ENCODE data around the gene MEGF8. TPM values are rescaled to one million over a fixed set of nuclear protein-coding genes. Genes with fewer than 3 reads are reported as not detected.

MEGF8 gene
- 26.6 and 28.5 TPM in 2 replicates for total RNA-seq (2014; rRNA removed; shearing (Covaris generic))
- polyA plus RNA-seq (2016; fragmentation: Nextera tagmentation; extraction: Ambion mirVana), result 5.4 and 5.5 TPM in 2 replicates

DNA sequence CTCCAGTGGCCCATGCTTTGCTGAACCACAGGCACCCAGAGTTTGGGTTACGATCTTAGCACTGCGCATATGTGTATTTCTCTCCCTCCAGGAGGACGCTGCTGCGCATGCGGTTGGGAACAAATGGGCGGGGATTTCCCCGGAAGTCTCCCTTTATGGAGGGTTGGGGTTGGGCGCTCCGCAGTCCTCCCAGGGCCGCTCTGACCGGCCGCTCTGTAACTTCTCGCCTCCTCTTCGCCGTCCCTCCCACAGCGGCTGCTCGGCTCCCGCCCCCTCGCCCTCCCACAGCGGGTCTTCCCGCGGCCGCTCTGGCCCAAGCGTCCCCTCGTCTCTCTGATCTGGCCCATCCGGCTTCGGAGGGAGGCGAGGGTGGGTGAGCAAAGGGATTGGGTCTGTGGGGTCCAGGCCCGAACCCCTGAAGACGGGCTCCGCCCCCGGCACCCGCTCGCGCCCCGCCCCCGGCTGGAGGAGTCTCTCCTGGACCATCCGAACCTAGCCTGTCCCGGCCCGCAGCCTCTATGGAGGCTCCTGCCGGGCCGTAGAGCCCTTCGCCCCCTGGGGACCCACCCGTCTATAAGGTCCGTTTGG is at the start of gene MEGF8:
Gene MEGF8 (plus strand): TSS at position 328 of the 588 bp plus-strand sequence. CDS start 609 bp downstream, outside the sequence.
- Histone ChIP-seq H3K4me3 (peak within 1 kb of the TSS; percentile 76), H3K9me3 (ENCODE audit: low read depth) (no peaks in the 10 kb centered on the region), H3K79me2 (ENCODE audit: insufficient read depth) (peaks cover 30% of the 10 kb centered on the region), H3K9ac (peak within 1 kb of the TSS; percentile 77), H3K27ac (no peak within 1 kb of the TSS), H3K9me2 (ENCODE audit: insufficient read depth) (no peaks in the 10 kb centered on the region), H3F3A (ENCODE audit: insufficient read depth) (no peaks in the 10 kb centered on the region), H3K27me3 (replicated peaks; ENCODE audit: insufficient read depth) (peaks cover 18% of the 10 kb centered on the region), H3K4me1 (ENCODE audit: insufficient read depth) (peaks cover 5% of the 10 kb centered on the region; the same call in 1 of the 2 replicates), H2AFZ (peak within 1 kb of the TSS; percentile 83), H3K36me3 (ENCODE audit: low read depth) (no peaks in the 10 kb centered on the region), H3K4me2 (ENCODE audit: unreplicated experiment) (peak within 1 kb of the TSS; percentile 82), H4K20me1 (ENCODE audit: insufficient read depth) (no peaks in the 10 kb centered on the region)
- DNase-seq, result peak; percentile 99
- WGBS, 2 experiments (ENCODE audit: low coverage in 1 of 2, low lambda C conversion rate in 2 of 2, missing lambda C conversion rate in 2 of 2), result 2% methylated on average over 29 to 45 of the region's 45 CpGs
- no peak for TF ChIP-seq EZH2 (IDR thresholded peaks at IDR 0.05; ENCODE audit: insufficient read depth, poor library complexity, severe bottlenecking)
- TF ChIP-seq EZH2phosphoT487 (IDR thresholded peaks at IDR 0.05; ENCODE audit: insufficient read depth, low read depth), result no peak
- in situ Hi-C loops (cut with MboI), result no loop called here

- H3K27me3 ChIP-seq (replicated peaks; ENCODE audit: insufficient read depth), result no peaks in the 10 kb centered on the region
- peaks cover 84% of the 10 kb centered on the region for H3K79me2 ChIP-seq (ENCODE audit: insufficient read depth)
- no peaks in the 10 kb centered on the region for H4K20me1 ChIP-seq (ENCODE audit: insufficient read depth)
- peaks cover 17% of the 10 kb centered on the region for H3F3A ChIP-seq (ENCODE audit: insufficient read depth)
- no peak overlapping the region for H2AFZ ChIP-seq
- no peaks in the 10 kb centered on the region for H3K9me3 ChIP-seq (ENCODE audit: low read depth)
- WGBS, 2 experiments (ENCODE audit: low coverage in 1 of 2, low lambda C conversion rate in 2 of 2, missing lambda C conversion rate in 2 of 2), result 67 to 70% methylated on average over 3 of the region's 3 CpGs
- peaks cover 44% of the 10 kb centered on the region for H3K4me1 ChIP-seq (ENCODE audit: insufficient read depth)
- no peak overlapping the region for H3K4me3 ChIP-seq
- no peak for TF ChIP-seq EZH2phosphoT487 (IDR thresholded peaks at IDR 0.05; ENCODE audit: insufficient read depth, low read depth)
- no peak for TF ChIP-seq EZH2 (IDR thresholded peaks at IDR 0.05; ENCODE audit: insufficient read depth, poor library complexity, severe bottlenecking)
- in situ Hi-C loops (cut with MboI), result no loop called here
- DNase-seq, result no peak
- no peaks in the 10 kb centered on the region for H3K9me2 ChIP-seq (ENCODE audit: insufficient read depth)
- peak overlapping the region; percentile 62 for H3K27ac ChIP-seq
- H3K36me3 ChIP-seq (ENCODE audit: low read depth), result no peaks in the 10 kb centered on the region
- peak overlapping the region; percentile 38 for H3K9ac ChIP-seq
- H3K4me2 ChIP-seq (ENCODE audit: unreplicated experiment), result no peak overlapping the region
Measured at GRCh38 chr19:42276284-42276683, 49.2 kb upstream of the MEGF8 start.

DNA sequence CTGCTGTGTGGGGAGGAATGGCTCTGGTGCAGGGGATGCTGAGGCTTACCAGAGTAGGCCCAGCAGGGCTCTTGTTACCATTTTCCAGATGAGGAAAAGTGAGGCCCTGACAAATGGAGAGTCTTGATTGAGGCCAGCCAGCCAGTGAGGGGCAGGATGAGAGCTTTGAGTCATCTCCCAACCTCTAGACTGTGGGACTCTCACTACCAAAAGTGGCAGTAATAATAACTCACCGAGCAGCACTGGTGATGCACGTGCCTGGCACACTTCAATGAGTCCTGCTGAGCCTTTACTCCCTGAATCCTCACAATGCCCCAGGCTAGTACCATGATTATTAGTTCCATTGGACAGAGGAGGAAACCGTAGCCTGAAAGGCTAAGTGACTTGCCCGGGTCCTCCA is 48.6 kb upstream of the MEGF8 start:
- DNase-seq, result peak; percentile 77
- Histone ChIP-seq H3K36me3 (ENCODE audit: low read depth) (no peaks in the 10 kb centered on the region), H3K9me2 (ENCODE audit: insufficient read depth) (no peaks in the 10 kb centered on the region), H3F3A (ENCODE audit: insufficient read depth) (peaks cover 18% of the 10 kb centered on the region), H3K4me1 (ENCODE audit: insufficient read depth) (peaks cover 46% of the 10 kb centered on the region), H3K27ac (peak overlapping the region; percentile 62), H4K20me1 (ENCODE audit: insufficient read depth) (no peaks in the 10 kb centered on the region), H3K79me2 (ENCODE audit: insufficient read depth) (peaks cover 84% of the 10 kb centered on the region), H2AFZ (no peak overlapping the region), H3K4me3 (no peak overlapping the region), H3K9me3 (ENCODE audit: low read depth) (no peaks in the 10 kb centered on the region), H3K4me2 (ENCODE audit: unreplicated experiment) (no peak overlapping the region), H3K9ac (peak overlapping the region; percentile 38), H3K27me3 (replicated peaks; ENCODE audit: insufficient read depth) (no peaks in the 10 kb centered on the region)
- in situ Hi-C loops (cut with MboI), result no loop called here
- 49 to 62% methylated on average over 4 of the region's 4 CpGs for WGBS, 2 experiments (ENCODE audit: low coverage in 1 of 2, low lambda C conversion rate in 2 of 2, missing lambda C conversion rate in 2 of 2)
- no peak for TF ChIP-seq EZH2phosphoT487 (IDR thresholded peaks at IDR 0.05; ENCODE audit: insufficient read depth, low read depth)
- no peak for TF ChIP-seq EZH2 (IDR thresholded peaks at IDR 0.05; ENCODE audit: insufficient read depth, poor library complexity, severe bottlenecking)

- peaks cover 79% of the 10 kb centered on the region for H3K79me2 ChIP-seq (ENCODE audit: insufficient read depth)
- H3K27ac ChIP-seq, result peak overlapping the region; percentile 62
- WGBS, 2 experiments (ENCODE audit: low coverage in 1 of 2, low lambda C conversion rate in 2 of 2, missing lambda C conversion rate in 2 of 2), result 44 to 63% methylated on average over 8 to 10 of the region's 10 CpGs
- H3K9me2 ChIP-seq (ENCODE audit: insufficient read depth), result no peaks in the 10 kb centered on the region
- H3K4me3 ChIP-seq, result no peak overlapping the region
- TF ChIP-seq EZH2phosphoT487 (IDR thresholded peaks at IDR 0.05; ENCODE audit: insufficient read depth, low read depth) (no peak), EZH2 (IDR thresholded peaks at IDR 0.05; ENCODE audit: insufficient read depth, poor library complexity, severe bottlenecking) (no peak)
- H2AFZ ChIP-seq, result no peak overlapping the region
- no peaks in the 10 kb centered on the region for H3K27me3 ChIP-seq (replicated peaks; ENCODE audit: insufficient read depth)
- peak; percentile 64 for DNase-seq
- peak overlapping the region; percentile 80 for H3K9ac ChIP-seq
- H3K4me2 ChIP-seq (ENCODE audit: unreplicated experiment), result peak overlapping the region; percentile 86
- H3K36me3 ChIP-seq (ENCODE audit: low read depth), result no peaks in the 10 kb centered on the region
- in situ Hi-C loops (cut with MboI), result no loop called here
- H3F3A ChIP-seq (ENCODE audit: insufficient read depth), result peaks cover 26% of the 10 kb centered on the region
- peaks cover 56% of the 10 kb centered on the region for H3K4me1 ChIP-seq (ENCODE audit: insufficient read depth)
- no peaks in the 10 kb centered on the region for H4K20me1 ChIP-seq (ENCODE audit: insufficient read depth)
- H3K9me3 ChIP-seq (ENCODE audit: low read depth), result no peaks in the 10 kb centered on the region
Measured at GRCh38 chr19:42277821-42278451, 47.5 kb upstream of the MEGF8 start.
